ENCODE results near the gene CREBRF. TPM values are rescaled to one million over a fixed set of nuclear protein-coding genes. Genes with fewer than 3 reads are reported as not detected.

Gene CREBRF
- total and polyA plus RNA-seq, 2 of the 4 experiments (the other 2 are of a cell fraction): 3.2 to 16.1 TPM

- TF ChIP-seq MXI1 (IDR thresholded peaks at IDR 0.05; ENCODE audit: borderline replicate concordance, low read depth, low read length): no peak
Observed at GRCh38 chr5:173094012-173094661, 38.0 kb downstream of the CREBRF start (continued).

DNA sequence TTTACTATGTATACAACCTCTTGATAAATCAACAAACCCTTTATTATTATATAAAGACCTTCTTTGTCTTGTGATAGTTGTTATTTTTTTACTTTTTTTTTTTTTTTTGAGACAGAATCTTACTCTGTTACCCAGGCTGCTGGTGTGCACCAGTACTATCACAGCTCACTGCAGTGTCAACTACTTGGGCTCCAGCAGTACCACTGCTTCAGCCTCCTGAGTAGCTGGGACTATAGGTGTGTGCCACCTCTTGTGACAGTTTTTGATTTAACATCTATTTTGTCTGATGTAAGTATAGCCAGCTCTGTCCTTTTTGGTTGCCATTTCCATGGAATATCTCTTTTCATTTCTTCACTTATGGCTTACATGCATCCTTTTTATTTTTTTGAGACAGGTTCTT is 42.6 kb downstream of the CREBRF start:
- Histone ChIP-seq H3K14ac (replicated peaks; ENCODE audit: low read depth, low read length) (no peak overlapping the region), H4K5ac (ENCODE audit: low read depth, low read length) (no peak overlapping the region), H3K9ac (ENCODE audit: low read depth, low read length) (no peak overlapping the region), H4K20me1 (ENCODE audit: insufficient read depth, low read length) (peaks cover 10% of the 10 kb centered on the region; the same call in 1 of the 2 replicates), H3K9me3 (ENCODE audit: control insufficient read depth, insufficient read depth, low read length) (peaks cover 4% of the 10 kb centered on the region), H3K4me3 (ENCODE audit: insufficient read depth, low read depth, low read length) (no peak overlapping the region), H3K4me1 (ENCODE audit: control insufficient read depth, insufficient read depth, low read length) (peaks cover 5% of the 10 kb centered on the region), H2BK15ac (ENCODE audit: low read depth, low read length) (no peak overlapping the region), H3K4me2 (ENCODE audit: low read depth, low read length) (no peak overlapping the region), H2AK5ac (ENCODE audit: low read depth, low read length) (no peak overlapping the region), H3K4ac (ENCODE audit: low read depth, low read length) (no peak overlapping the region), H2AFZ (replicated peaks; ENCODE audit: low read length, poor library complexity) (no peak overlapping the region), H2AK9ac (replicated peaks; ENCODE audit: low read depth, low read length, poor library complexity) (no peak overlapping the region), H3K23ac (ENCODE audit: low read depth, low read length) (no peak overlapping the region), H3K79me1 (ENCODE audit: low read depth in 1 of 2, low read length in 2 of 2) (peaks cover 2 to 10% of the 10 kb centered on the region in 2 experiments; a peak in 1 of 4 replicates), H3K18ac (ENCODE audit: low read depth, low read length) (no peak overlapping the region), H4K8ac (ENCODE audit: low read depth in 2 of 2, low read length in 2 of 2) (no peak overlapping the region), H2BK120ac (ENCODE audit: low read depth, low read length) (no peak overlapping the region), H4K91ac (ENCODE audit: insufficient read depth, low read depth, low read length) (no peak overlapping the region), H3K27ac (ENCODE audit: insufficient read depth, low read length) (no peak overlapping the region), H2BK5ac (ENCODE audit: low read depth, low read length, poor library complexity, severe bottlenecking) (no peak overlapping the region), H3K9me1 (ENCODE audit: insufficient read depth, low read length) (peaks cover under 1% of the 10 kb centered on the region; the same call in 1 of the 2 replicates), H2BK20ac (ENCODE audit: low read depth, low read length) (no peak overlapping the region), H3K27me3 (ENCODE audit: control insufficient read depth, insufficient read depth, low read length) (no peaks in the 10 kb centered on the region), H3K36me3 (ENCODE audit: control insufficient read depth, insufficient read depth, low read length) (peaks cover 7% of the 10 kb centered on the region; the same call in 1 of the 2 replicates), H3K56ac (ENCODE audit: extremely low read depth, insufficient read depth, low read length) (no peak overlapping the region)
- TF ChIP-seq POLR2A (IDR thresholded peaks at IDR 0.05; ENCODE audit: low read depth, low read length) (no peak), MAZ (IDR thresholded peaks at IDR 0.05; ENCODE audit: borderline replicate concordance, low read depth, low read length) (no peak), RFX5 (IDR thresholded peaks at IDR 0.05; ENCODE audit: low read depth, low read length) (no peak), RAD21 (IDR thresholded peaks at IDR 0.05; ENCODE audit: low read length) (no peak), MXI1 (IDR thresholded peaks at IDR 0.05; ENCODE audit: borderline replicate concordance, low read depth, low read length) (no peak), FOS (IDR thresholded peaks at IDR 0.05; ENCODE audit: low read depth, low read length) (no peak), USF2 (IDR thresholded peaks at IDR 0.05; ENCODE audit: low read depth, low read length) (no peak), BHLHE40 (IDR thresholded peaks at IDR 0.05; ENCODE audit: low read depth, low read length) (no peak), ELK1 (IDR thresholded peaks at IDR 0.05; ENCODE audit: borderline replicate concordance, low read depth, low read length) (no peak), MAFK (IDR thresholded peaks at IDR 0.05; ENCODE audit: low read depth, low read length) (no peak), CHD1 (IDR thresholded peaks at IDR 0.05; ENCODE audit: low read depth, low read length) (no peak), NFE2L2 (IDR thresholded peaks at IDR 0.05; ENCODE audit: low read depth, low read length) (no peak), RCOR1 (IDR thresholded peaks at IDR 0.05; ENCODE audit: insufficient replicate concordance, low read length) (no peak)
- CTCF ChIA-PET: no interaction called here
- dilution Hi-C loops (cut with HindIII; ENCODE audit: low sequenced_read_pairs, unreplicated experiment) (no loop called here), intact Hi-C loops (cut with micrococcal nuclease) (loop anchor here (5.0 kb wide), 1 partner anchor 39 kb away; no protein-coding TSS in a partner anchor), in situ Hi-C loops (cut with MboI; ENCODE audit: low sequenced_read_pairs) (no loop called here)
- BruUV-seq (replicated peaks): no TSS peak
- POLR2A ChIA-PET (ENCODE audit: unreplicated experiment): no interaction called here
- ATAC-seq (ENCODE audit: low read depth) (no peak), DNase-seq (no peak)

All from IMR-90 (cell line).